GM12864 (cell line): Measurements from ENCODE around the gene ZSCAN21.

ENCODE experiments used
- DNase-seq: peaks from one replicate; pipeline ENCODE4 v3.0.0-alpha.2; 2011; ENCODE audit warnings: low read depth
- H3K4me3 ChIP-seq: 2 replicates; pipeline ENCODE4 v1.5.1; 2011; ENCODE audit warnings: mild to moderate bottlenecking, low read depth, low read length, control low read depth
- CTCF ChIP-seq: IDR thresholded peaks from 2 replicates; pipeline ENCODE4 v1.5.1; 2011; ENCODE audit warnings: low read depth, mild to moderate bottlenecking, moderate library complexity, low read length, control low read depth, inconsistent platforms; ENCODE audit errors: missing control alignments

ZSCAN21 gene

GRCh38 chr7:100048680-100049079 is 894 bp upstream of the ZSCAN21 start:
- no peak for DNase-seq
- TF ChIP-seq CTCF = no peak
- no peak overlapping the region for H3K4me3 ChIP-seq

DNA sequence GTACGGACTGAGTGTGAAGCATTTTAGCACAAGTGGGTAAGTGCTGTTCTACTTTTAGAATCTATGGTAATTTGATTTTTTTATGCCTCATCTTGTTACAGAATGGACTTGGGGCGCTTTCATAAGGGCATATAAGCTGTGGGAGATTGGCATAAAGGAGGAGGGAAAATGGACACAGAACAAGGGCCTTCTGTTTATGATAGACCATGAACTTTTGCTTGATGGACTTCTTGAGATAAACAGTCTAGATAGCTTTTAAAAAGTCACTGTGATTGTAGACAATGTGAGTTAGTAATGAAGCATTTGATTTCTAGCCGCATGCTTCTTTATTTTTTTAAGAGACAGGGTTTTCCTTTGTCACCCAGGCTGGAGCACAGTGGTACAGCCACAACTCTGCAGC is 2.0 kb downstream of the ZSCAN21 start:
- H3K4me3 ChIP-seq = no peak overlapping the region
- no peak for TF ChIP-seq CTCF
- no peak for DNase-seq

DNA sequence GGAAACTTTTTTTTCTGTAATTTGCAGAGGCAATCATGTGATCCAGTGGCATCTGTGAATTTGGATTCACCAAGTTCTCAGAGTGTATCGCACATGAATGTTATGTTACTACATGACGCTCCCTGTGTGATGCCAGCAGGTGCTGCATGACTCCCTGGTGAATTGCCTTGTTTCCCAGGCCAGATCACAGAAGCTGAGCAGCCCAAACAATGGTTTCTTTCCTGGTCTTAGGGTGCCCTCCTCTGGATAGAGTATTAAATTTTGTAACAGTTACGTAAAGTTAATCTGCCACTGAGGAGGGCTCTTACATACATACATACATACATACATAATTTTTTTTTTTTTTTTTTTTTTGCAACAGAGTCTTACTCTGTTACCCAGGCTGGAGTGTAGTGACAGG is 3.6 kb downstream of the ZSCAN21 start:
- peak; percentile 10 for DNase-seq
- H3K4me3 ChIP-seq = no peak overlapping the region
- no peak for TF ChIP-seq CTCF

DNA sequence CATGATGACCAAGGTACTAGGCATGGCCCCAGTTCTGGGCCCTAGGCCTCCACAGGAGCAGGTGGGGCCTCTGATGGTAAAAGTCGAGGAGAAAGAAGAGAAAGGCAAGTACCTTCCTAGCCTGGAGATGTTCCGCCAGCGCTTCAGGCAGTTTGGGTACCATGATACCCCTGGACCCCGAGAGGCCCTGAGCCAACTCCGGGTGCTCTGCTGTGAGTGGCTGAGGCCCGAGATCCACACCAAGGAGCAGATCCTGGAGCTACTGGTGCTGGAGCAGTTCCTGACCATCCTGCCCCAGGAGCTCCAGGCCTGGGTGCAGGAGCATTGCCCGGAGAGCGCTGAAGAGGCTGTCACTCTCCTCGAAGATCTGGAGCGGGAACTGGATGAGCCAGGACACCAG is 7.4 kb downstream of the ZSCAN21 start:
- TF ChIP-seq CTCF = no peak

DNA sequence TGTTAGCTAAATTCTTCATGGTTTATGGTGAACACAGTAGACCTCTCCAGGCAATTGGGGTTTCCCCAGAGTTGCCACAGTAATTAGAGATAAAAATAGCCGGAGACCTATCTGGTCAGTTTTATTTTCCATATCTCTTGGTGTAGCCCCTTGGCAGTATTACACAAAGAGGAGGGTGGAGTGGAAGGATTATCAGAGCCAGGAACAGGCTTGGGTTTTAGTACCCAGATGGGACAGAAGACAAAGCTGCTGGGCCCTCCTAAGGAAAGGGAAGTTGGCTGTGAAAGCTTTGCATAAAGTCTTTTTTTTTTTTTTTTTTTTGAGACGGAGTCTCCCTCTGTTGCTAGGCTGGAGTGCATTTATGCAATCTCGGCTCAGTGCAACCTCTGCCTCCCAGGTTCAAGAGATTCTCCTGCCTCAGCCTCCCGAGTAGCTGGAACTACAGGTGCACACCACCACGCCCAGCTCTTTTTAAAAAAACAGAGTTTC is 9.7 kb downstream of the ZSCAN21 start:
- TF ChIP-seq CTCF = no peak
- H3K4me3 ChIP-seq = no peak overlapping the region
- no peak for DNase-seq

More for the DNA sequence above, 7.4 kb downstream of the ZSCAN21 start:
- no peak overlapping the region for H3K4me3 ChIP-seq
- no peak for DNase-seq

GRCh38 chr7:100061518-100062193 is 12.1 kb downstream of the ZSCAN21 start:
- no peak for DNase-seq
- H3K4me3 ChIP-seq = no peak overlapping the region

More at GRCh38 chr7:100061518-100062193, 12.1 kb downstream of the ZSCAN21 start:
- TF ChIP-seq CTCF = no peak
